NB4 (cell line): Measurements from ENCODE around the gene RTKN.

Experiments
- CTCF ChIP-seq: IDR thresholded peaks from one replicate; pipeline ENCODE4 v1.5.1; 2012; ENCODE audit warnings: low read depth, low read length
- MAX ChIP-seq: IDR thresholded peaks from 2 replicates; pipeline ENCODE4 v1.6.1; 2011; ENCODE audit warnings: low read depth, low read length
- POLR2A ChIP-seq: IDR thresholded peaks from 2 replicates; pipeline ENCODE4 v1.6.1; 2011; ENCODE audit warnings: mild to moderate bottlenecking; ENCODE audit not compliant: insufficient read length; ENCODE audit errors: extremely low read depth

- TF ChIP-seq CTCF = no peak
- no peak for TF ChIP-seq POLR2A
- TF ChIP-seq MAX = no peak
Measured at GRCh38 chr2:74462054-74462785, 20.5 kb upstream of the RTKN start.
